Medulla oblongata (tissue), 1 donor: Measurements from ENCODE around the gene SORCS3.

Experiments used
- DNase-seq: peaks from one replicate; pipeline ENCODE4 v3.0.0-alpha.2; 2015; ENCODE audit errors: extremely low spot score

The SORCS3 gene

GRCh38 chr10:105258036-105258673 is 617.1 kb downstream of the SORCS3 start:
- no peak for DNase-seq

- no peak for DNase-seq
These were observed 617.6 kb downstream of the SORCS3 start for GRCh38 chr10:105258674-105259065.

- DNase-seq, result no peak
These were observed 618.1 kb downstream of the SORCS3 start for GRCh38 chr10:105259201-105259600.

- DNase-seq, result no peak
These were observed 621.6 kb downstream of the SORCS3 start for GRCh38 chr10:105262666-105263065.

GRCh38 chr10:105266966-105267539 is 626.0 kb downstream of the SORCS3 start:
- no peak for DNase-seq

GRCh38 chr10:105268961-105269360 is 627.9 kb downstream of the SORCS3 start:
- DNase-seq, result no peak

- no peak for DNase-seq
These were observed 628.6 kb downstream of the SORCS3 start for GRCh38 chr10:105269689-105270088.

- DNase-seq, result no peak
These were observed 633.5 kb downstream of the SORCS3 start for GRCh38 chr10:105274556-105275070.

- no peak for DNase-seq
These were observed 637.3 kb downstream of the SORCS3 start for GRCh38 chr10:105278439-105278838.

- DNase-seq, result no peak
These were observed 638.0 kb downstream of the SORCS3 start for GRCh38 chr10:105279101-105279500.

- no peak for DNase-seq
These were observed 639.8 kb downstream of the SORCS3 start for GRCh38 chr10:105280895-105281294.

- no peak for DNase-seq
These were observed 643.6 kb downstream of the SORCS3 start for GRCh38 chr10:105284476-105285215.

- peak; percentile 7 for DNase-seq
These were observed 646.9 kb downstream of the SORCS3 start for GRCh38 chr10:105288026-105288425.

GRCh38 chr10:105288613-105289012 is 647.5 kb downstream of the SORCS3 start:
- no peak for DNase-seq

GRCh38 chr10:105291571-105291970 is 650.5 kb downstream of the SORCS3 start:
- no peak for DNase-seq

GRCh38 chr10:105292236-105292635 is 651.1 kb downstream of the SORCS3 start:
- no peak for DNase-seq
